ENCODE data around the gene QSOX1.
"Not testable (repeated sequence)": the region's sequence is repeated elsewhere in the genome, so short reads cannot be mapped to it uniquely, and the experiment has no call there.

Gene QSOX1

GRCh38 chr1:180154325-180155181 lies at the start of gene QSOX1:
Gene QSOX1, plus strand, starts transcription at chr1:180154869. Its CDS starts 39 bp downstream, at chr1:180154908.
- no peaks in the 10 kb centered on the region for H3K9me3 ChIP-seq (ENCODE audit: low read length)
- peaks cover 5% of the 10 kb centered on the region for H3K27me3 ChIP-seq (ENCODE audit: insufficient read depth, low read length)
- no peaks in the 10 kb centered on the region for H3K36me3 ChIP-seq (ENCODE audit: insufficient read depth, low read length)
- H3K4me3 ChIP-seq (ENCODE audit: low read length) = peak within 1 kb of the TSS; percentile 65
- H2AFZ ChIP-seq (ENCODE audit: low read depth, low read length) = peak within 1 kb of the TSS; percentile 83
- H3K4me1 ChIP-seq (ENCODE audit: insufficient read depth, low read length) = peaks cover 11% of the 10 kb centered on the region

GRCh38 chr1:180112091-180112490 lies 42.6 kb upstream of the QSOX1 start:
- H3K36me3 ChIP-seq (ENCODE audit: insufficient read depth, low read length) = peaks cover 48% of the 10 kb centered on the region
- H2AFZ ChIP-seq (ENCODE audit: low read depth, low read length) = no peak overlapping the region
- H3K4me3 ChIP-seq (ENCODE audit: low read length) = no peak overlapping the region
- H3K9me3 ChIP-seq (ENCODE audit: low read length) = no peaks in the 10 kb centered on the region
- H3K27me3 ChIP-seq (ENCODE audit: insufficient read depth, low read length) = no peaks in the 10 kb centered on the region
- no peaks in the 10 kb centered on the region for H3K4me1 ChIP-seq (ENCODE audit: insufficient read depth, low read length)

- no peaks in the 10 kb centered on the region for H3K27me3 ChIP-seq (ENCODE audit: insufficient read depth, low read length)
- no peaks in the 10 kb centered on the region for H3K9me3 ChIP-seq (ENCODE audit: low read length)
- H3K4me3 ChIP-seq (ENCODE audit: low read length) = no peak overlapping the region
- no peaks in the 10 kb centered on the region for H3K4me1 ChIP-seq (ENCODE audit: insufficient read depth, low read length)
- no peak overlapping the region for H2AFZ ChIP-seq (ENCODE audit: low read depth, low read length)
- H3K36me3 ChIP-seq (ENCODE audit: insufficient read depth, low read length) = peaks cover 44% of the 10 kb centered on the region
Measured at GRCh38 chr1:180112984-180113647, 41.6 kb upstream of the QSOX1 start.

GRCh38 chr1:180114396-180114945 lies 40.2 kb upstream of the QSOX1 start:
- H2AFZ ChIP-seq (ENCODE audit: low read depth, low read length) = no peak overlapping the region

GRCh38 chr1:180116964-180117763 lies 37.5 kb upstream of the QSOX1 start:
- Histone ChIP-seq H3K9me3 (ENCODE audit: low read length) (no peaks in the 10 kb centered on the region), H3K4me3 (ENCODE audit: low read length) (no peak overlapping the region), H2AFZ (ENCODE audit: low read depth, low read length) (no peak overlapping the region)

More at GRCh38 chr1:180114396-180114945, 40.2 kb upstream of the QSOX1 start:
- Histone ChIP-seq H3K4me1 (ENCODE audit: insufficient read depth, low read length) (no peaks in the 10 kb centered on the region), H3K36me3 (ENCODE audit: insufficient read depth, low read length) (peaks cover 34% of the 10 kb centered on the region), H3K27me3 (ENCODE audit: insufficient read depth, low read length) (no peaks in the 10 kb centered on the region), H3K9me3 (ENCODE audit: low read length) (no peaks in the 10 kb centered on the region), H3K4me3 (ENCODE audit: low read length) (no peak overlapping the region)

GRCh38 chr1:180117764-180118116 lies 36.9 kb upstream of the QSOX1 start:
- no peak overlapping the region for H3K4me3 ChIP-seq (ENCODE audit: low read length)
- no peak overlapping the region for H2AFZ ChIP-seq (ENCODE audit: low read depth, low read length)
- peaks cover 3% of the 10 kb centered on the region for H3K36me3 ChIP-seq (ENCODE audit: insufficient read depth, low read length)
- no peaks in the 10 kb centered on the region for H3K9me3 ChIP-seq (ENCODE audit: low read length)
- no peaks in the 10 kb centered on the region for H3K27me3 ChIP-seq (ENCODE audit: insufficient read depth, low read length)
- no peaks in the 10 kb centered on the region for H3K4me1 ChIP-seq (ENCODE audit: insufficient read depth, low read length)

More at GRCh38 chr1:180116964-180117763, 37.5 kb upstream of the QSOX1 start:
- H3K36me3 ChIP-seq (ENCODE audit: insufficient read depth, low read length) = peaks cover 8% of the 10 kb centered on the region
- H3K27me3 ChIP-seq (ENCODE audit: insufficient read depth, low read length) = no peaks in the 10 kb centered on the region
- H3K4me1 ChIP-seq (ENCODE audit: insufficient read depth, low read length) = no peaks in the 10 kb centered on the region

- no peaks in the 10 kb centered on the region for H3K27me3 ChIP-seq (ENCODE audit: insufficient read depth, low read length)
- no peak overlapping the region for H2AFZ ChIP-seq (ENCODE audit: low read depth, low read length)
- no peaks in the 10 kb centered on the region for H3K36me3 ChIP-seq (ENCODE audit: insufficient read depth, low read length)
- no peaks in the 10 kb centered on the region for H3K9me3 ChIP-seq (ENCODE audit: low read length)
- no peaks in the 10 kb centered on the region for H3K4me1 ChIP-seq (ENCODE audit: insufficient read depth, low read length)
- no peak overlapping the region for H3K4me3 ChIP-seq (ENCODE audit: low read length)
Measured at GRCh38 chr1:180119837-180120236, 34.8 kb upstream of the QSOX1 start.

- no peak overlapping the region for H3K4me3 ChIP-seq (ENCODE audit: low read length)
- no peaks in the 10 kb centered on the region for H3K9me3 ChIP-seq (ENCODE audit: low read length)
- H3K36me3 ChIP-seq (ENCODE audit: insufficient read depth, low read length) = no peaks in the 10 kb centered on the region
- no peaks in the 10 kb centered on the region for H3K27me3 ChIP-seq (ENCODE audit: insufficient read depth, low read length)
- H3K4me1 ChIP-seq (ENCODE audit: insufficient read depth, low read length) = no peaks in the 10 kb centered on the region
- no peak overlapping the region for H2AFZ ChIP-seq (ENCODE audit: low read depth, low read length)
Measured at GRCh38 chr1:180123463-180123936, 31.2 kb upstream of the QSOX1 start.

- Histone ChIP-seq H3K27me3 (ENCODE audit: insufficient read depth, low read length) (no peaks in the 10 kb centered on the region), H3K36me3 (ENCODE audit: insufficient read depth, low read length) (no peaks in the 10 kb centered on the region), H2AFZ (ENCODE audit: low read depth, low read length) (no peak overlapping the region), H3K4me3 (ENCODE audit: low read length) (no peak overlapping the region), H3K9me3 (ENCODE audit: low read length) (peaks cover 6% of the 10 kb centered on the region), H3K4me1 (ENCODE audit: insufficient read depth, low read length) (no peaks in the 10 kb centered on the region)
Measured at GRCh38 chr1:180130651-180131050, 24.0 kb upstream of the QSOX1 start.

- Histone ChIP-seq H3K9me3 (ENCODE audit: low read length) (peaks cover 6% of the 10 kb centered on the region), H3K4me1 (ENCODE audit: insufficient read depth, low read length) (no peaks in the 10 kb centered on the region), H2AFZ (ENCODE audit: low read depth, low read length) (no peak overlapping the region)
Measured at GRCh38 chr1:180131510-180131909, 23.2 kb upstream of the QSOX1 start.

GRCh38 chr1:180133193-180133592 lies 21.5 kb upstream of the QSOX1 start:
- Histone ChIP-seq H3K4me3 (ENCODE audit: low read length) (no peak overlapping the region), H3K4me1 (ENCODE audit: insufficient read depth, low read length) (no peaks in the 10 kb centered on the region), H2AFZ (ENCODE audit: low read depth, low read length) (no peak overlapping the region), H3K36me3 (ENCODE audit: insufficient read depth, low read length) (no peaks in the 10 kb centered on the region), H3K9me3 (ENCODE audit: low read length) (peaks cover 6% of the 10 kb centered on the region), H3K27me3 (ENCODE audit: insufficient read depth, low read length) (no peaks in the 10 kb centered on the region)

More at GRCh38 chr1:180131510-180131909, 23.2 kb upstream of the QSOX1 start:
- H3K4me3 ChIP-seq (ENCODE audit: low read length) = no peak overlapping the region
- H3K27me3 ChIP-seq (ENCODE audit: insufficient read depth, low read length) = no peaks in the 10 kb centered on the region
- no peaks in the 10 kb centered on the region for H3K36me3 ChIP-seq (ENCODE audit: insufficient read depth, low read length)

GRCh38 chr1:180133688-180134087 lies 21.0 kb upstream of the QSOX1 start:
- not testable (repeated sequence) for H3K9me3 ChIP-seq (ENCODE audit: low read length); H3K27me3 ChIP-seq (ENCODE audit: insufficient read depth, low read length); H3K4me1 ChIP-seq (ENCODE audit: insufficient read depth, low read length); H3K36me3 ChIP-seq (ENCODE audit: insufficient read depth, low read length); H3K4me3 ChIP-seq (ENCODE audit: low read length); H2AFZ ChIP-seq (ENCODE audit: low read depth, low read length)

Measured in neuron (in vitro differentiated cells).